H1 (cell line): ENCODE data around the gene NXN. TPM values are rescaled to one million over a fixed set of nuclear protein-coding genes. Genes with fewer than 3 reads are reported as not detected.

Experiments used
- CTCF ChIA-PET: fragments of 300-600 bp; sonication (Branson Sonifier 250); formaldehyde crosslinking; loops from one replicate; lab custom pipeline; 2021; ENCODE audit not compliant: partially characterized antibody; lab: Charles Lee
- POLR2A ChIA-PET: fragments of 300-600 bp; sonication (Branson Sonifier 250); formaldehyde crosslinking; loops from one replicate; lab custom pipeline; 2021; ENCODE audit warnings: inconsistent platforms; ENCODE audit not compliant: partially characterized antibody; lab: Charles Lee
- DNase-seq, 2 experiments: peaks; one replicate each; pipeline versions ENCODE4 v3.0.0 to v3.0.0-alpha.2; 2010 to 2022; ENCODE audit warnings: low spot score in 2 of 2, low read depth in 1 of 2, mixed read lengths in 1 of 2
- FAIRE-seq: peaks from 2 replicates; lab custom pipeline; 2011; peaks lifted over from hg19 to GRCh38; lab: Jason Lieb, UNC
- H2AFZ ChIP-seq: 2 replicates; pipeline ENCODE4 v1.8.1; 2012; ENCODE audit warnings: low read length, inconsistent platforms
- H2AK5ac ChIP-seq: 2 replicates; pipeline ENCODE4 v1.6.1; 2013; ENCODE audit warnings: low read depth, low read length
- H2BK120ac ChIP-seq: replicated peaks from 2 replicates; pipeline ENCODE3; 2013; ENCODE audit warnings: low read depth, low read length, inconsistent platforms
- H2BK12ac ChIP-seq: 2 replicates; pipeline ENCODE4 v1.6.1; 2013; ENCODE audit warnings: low read depth, low read length
- H2BK15ac ChIP-seq: 2 replicates; pipeline ENCODE4 v1.6.1; 2013; ENCODE audit warnings: low read length
- H2BK20ac ChIP-seq: 2 replicates; pipeline ENCODE4 v1.6.1; 2013; ENCODE audit warnings: low read length
- H2BK5ac ChIP-seq: 2 replicates; pipeline ENCODE4 v1.6.1; 2013; ENCODE audit warnings: low read depth, low read length
- H3K14ac ChIP-seq: 2 replicates; pipeline ENCODE4 v1.6.1; 2013; ENCODE audit warnings: inconsistent platforms; ENCODE audit not compliant: insufficient read length
- H3K18ac ChIP-seq: 2 replicates; pipeline ENCODE4 v1.6.1; 2013; ENCODE audit warnings: low read length; ENCODE audit errors: extremely low read depth
- H3K23ac ChIP-seq: 2 replicates; pipeline ENCODE4 v1.6.1; 2013; ENCODE audit warnings: inconsistent platforms; ENCODE audit not compliant: insufficient read length
- H3K23me2 ChIP-seq: 2 replicates; pipeline ENCODE4 v1.6.1; 2013; ENCODE audit warnings: low read depth, low read length
- H3K27ac ChIP-seq: 2 replicates; pipeline ENCODE4 v1.6.1; 2011; ENCODE audit warnings: low read depth, low read length, inconsistent platforms
- H3K27me3 ChIP-seq, 4 experiments: replicated peaks in 1 of 4; 1 replicate in 1 of 4; 2 replicates in 3 of 4; pipeline versions ENCODE4 v1.6.1 to v1.8.1; 2011 to 2013; ENCODE audit warnings: low read length in 3 of 4, mild to moderate bottlenecking in 3 of 4, inconsistent platforms in 2 of 4, mixed read lengths in 2 of 4, moderate library complexity in 1 of 4; ENCODE audit not compliant: control insufficient read depth in 3 of 4, insufficient read depth in 3 of 4; ENCODE audit errors: extremely low read depth in 1 of 4
- H3K36me3 ChIP-seq, 4 experiments: 2 replicates each; pipeline versions ENCODE4 v1.6.1 to v1.8.1; 2011 to 2013; ENCODE audit warnings: mild to moderate bottlenecking in 4 of 4, low read length in 3 of 4, moderate library complexity in 2 of 4, control low read depth in 1 of 4, inconsistent platforms in 1 of 4; ENCODE audit not compliant: insufficient read depth in 4 of 4, control insufficient read depth in 2 of 4
- H3K4ac ChIP-seq: replicated peaks from 2 replicates; pipeline ENCODE3; 2013; ENCODE audit warnings: low read length, low read depth, mixed read lengths, inconsistent platforms; ENCODE audit not compliant: insufficient read length
- H3K4me1 ChIP-seq, 4 experiments: replicated peaks in 1 of 4; 1 replicate in 1 of 4; 2 replicates in 3 of 4; pipeline versions ENCODE4 v1.6.1 to v1.8.1; 2011 to 2013; ENCODE audit warnings: low read length in 3 of 4, inconsistent platforms in 2 of 4, mixed read lengths in 1 of 4; ENCODE audit not compliant: insufficient read depth in 4 of 4, control insufficient read depth in 3 of 4
- H3K4me2 ChIP-seq, 2 experiments: 2 replicates each; pipeline versions ENCODE4 v1.6.1 to v1.8.1; 2011 to 2013; ENCODE audit warnings: low read depth in 2 of 2, low read length in 2 of 2, control low read depth in 1 of 2, inconsistent platforms in 1 of 2, mild to moderate bottlenecking in 1 of 2; ENCODE audit not compliant: insufficient read depth in 1 of 2
- H3K4me3 ChIP-seq, 4 experiments: fragments of 200-600, 300-600 bp in 1 of 4; sonication (generic), shearing (Covaris generic), sonication (Bioruptor Twin) in 1 of 4; 2 replicates each; pipeline versions ENCODE4 v1.5.1 to v1.8.1; 2011 to 2016; ENCODE audit warnings: low read length in 4 of 4, low read depth in 3 of 4, control low read depth in 2 of 4, inconsistent platforms in 2 of 4, mild to moderate bottlenecking in 2 of 4, mixed read lengths in 1 of 4, moderate library complexity in 1 of 4; ENCODE audit not compliant: insufficient read depth in 2 of 4; ENCODE audit errors: extremely low read depth in 1 of 4
- H3K56ac ChIP-seq: replicated peaks from 2 replicates; pipeline ENCODE3; 2013; ENCODE audit warnings: low read depth, mild to moderate bottlenecking, mixed read lengths, low read length, inconsistent platforms; ENCODE audit not compliant: insufficient read length
- H3K79me1 ChIP-seq: 2 replicates; pipeline ENCODE4 v1.6.1; 2013; ENCODE audit warnings: low read depth, low read length, control low read depth
- H3K79me2 ChIP-seq, 2 experiments: 2 replicates each; pipeline versions ENCODE4 v1.6.1 to v1.8.1; 2012 to 2013; ENCODE audit warnings: low read length in 2 of 2, mild to moderate bottlenecking in 2 of 2, inconsistent platforms in 1 of 2; ENCODE audit not compliant: insufficient read depth in 2 of 2, control insufficient read depth in 1 of 2
- H3K9ac ChIP-seq, 4 experiments: replicated peaks in 1 of 4; 1 replicate in 1 of 4; 2 replicates in 3 of 4; pipeline versions ENCODE4 v1.6.1 to v1.8.1; 2011 to 2013; ENCODE audit warnings: low read depth in 3 of 4, low read length in 3 of 4, control low read depth in 2 of 4, mild to moderate bottlenecking in 2 of 4, moderate library complexity in 2 of 4, inconsistent platforms in 1 of 4; ENCODE audit errors: extremely low read depth in 1 of 4
- H3K9me3 ChIP-seq, 2 experiments: 2 replicates each; pipeline versions ENCODE4 v1.6.1 to v1.8.1; 2012 to 2013; ENCODE audit warnings: mild to moderate bottlenecking in 2 of 2, moderate library complexity in 2 of 2, control low read depth in 1 of 2, inconsistent platforms in 1 of 2, low read depth in 1 of 2, low read length in 1 of 2, mixed read lengths in 1 of 2; ENCODE audit not compliant: insufficient read depth in 2 of 2
- H4K20me1 ChIP-seq, 2 experiments: replicated peaks in 1 of 2; 2 replicates each; pipeline versions ENCODE3 to v1.8.1; 2011 to 2013; ENCODE audit warnings: inconsistent platforms in 2 of 2, low read length in 2 of 2, mild to moderate bottlenecking in 1 of 2; ENCODE audit not compliant: insufficient read depth in 2 of 2, control insufficient read depth in 1 of 2
- H4K5ac ChIP-seq: 2 replicates; pipeline ENCODE4 v1.6.1; 2013; ENCODE audit warnings: low read length, low read depth, mixed read lengths, inconsistent platforms; ENCODE audit not compliant: insufficient read length
- H4K8ac ChIP-seq: 2 replicates; pipeline ENCODE4 v1.8.0; 2013; ENCODE audit warnings: mild to moderate bottlenecking, moderate library complexity, low read length, inconsistent platforms; ENCODE audit not compliant: insufficient read depth; ENCODE audit errors: extremely low read depth
- H4K91ac ChIP-seq: replicated peaks from 2 replicates; pipeline ENCODE3; 2013; ENCODE audit warnings: low read length, mixed read lengths, inconsistent platforms; ENCODE audit not compliant: insufficient read length
- BCL11A ChIP-seq, 2 experiments: IDR thresholded peaks; one replicate each; pipeline ENCODE4 v1.6.1; 2011; ENCODE audit warnings: low read depth in 2 of 2, low read length in 2 of 2, mild to moderate bottlenecking in 2 of 2
- CTBP2 ChIP-seq: IDR thresholded peaks from 2 replicates; pipeline ENCODE4 v1.7.0; 2011; ENCODE audit warnings: borderline replicate concordance, mild to moderate bottlenecking, moderate library complexity, mixed read lengths, low read length; ENCODE audit not compliant: insufficient read depth, insufficient read length
- NRF1 ChIP-seq: IDR thresholded peaks from 2 replicates; pipeline ENCODE4 v1.6.1; 2011; ENCODE audit warnings: mild to moderate bottlenecking, low read depth, low read length, improper control_type of control experiment
- WGBS, 2 experiments: shearing (Covaris generic) in 1 of 2; methylation state at CpG; one replicate each; pipeline versions ENCODE4 v1.1.6 to v1.1.7; 2013 to 2015; ENCODE audit warnings: low lambda C conversion rate in 2 of 2, mixed read lengths in 2 of 2, inconsistent platforms in 1 of 2, low coverage in 1 of 2, missing lambda C conversion rate in 1 of 2; ENCODE audit not compliant: insufficient replicate concordance in 2 of 2, insufficient coverage in 1 of 2, insufficient read length in 1 of 2; ENCODE audit errors: extremely low coverage in 1 of 2, missing lambda C conversion rate in 1 of 2; 5-methylcytosine and 5-hydroxymethylcytosine counted together
- polyA plus RNA-seq, 7 experiments: library from polyadenylated mRNA; depleted of rRNA in 3 of 7; stranded (reverse) in 5 of 7; unstranded in 2 of 7; fragments of >200 nt in 5 of 7; fragments of 200-250 nt in 2 of 7; gene quantifications; 1 replicate in 5 of 7; 2 replicates in 1 of 7; 4 replicates in 1 of 7; pipeline versions ENCODE4 v1.2.1 to v1.2.3, GENCODE V29; 2011 to 2013; ENCODE audit warnings: missing spikeins in 2 of 7, mixed read lengths in 2 of 7
- total RNA-seq: library from RNA; stranded (reverse); fragmentation: NEBNext Ultra II Directional; extraction: Animal tissue kit (Norgen Biotek cat#: 25700); gene quantifications from 2 replicates; pipeline ENCODE4 v1.2.1, GENCODE V29; 2021

NXN gene
- total and polyA plus RNA-seq, 2 of the 8 experiments (the other 6 are each of a cell fraction or from before 2014, with no cell fraction given) = 94.1 to 107 TPM

DNA sequence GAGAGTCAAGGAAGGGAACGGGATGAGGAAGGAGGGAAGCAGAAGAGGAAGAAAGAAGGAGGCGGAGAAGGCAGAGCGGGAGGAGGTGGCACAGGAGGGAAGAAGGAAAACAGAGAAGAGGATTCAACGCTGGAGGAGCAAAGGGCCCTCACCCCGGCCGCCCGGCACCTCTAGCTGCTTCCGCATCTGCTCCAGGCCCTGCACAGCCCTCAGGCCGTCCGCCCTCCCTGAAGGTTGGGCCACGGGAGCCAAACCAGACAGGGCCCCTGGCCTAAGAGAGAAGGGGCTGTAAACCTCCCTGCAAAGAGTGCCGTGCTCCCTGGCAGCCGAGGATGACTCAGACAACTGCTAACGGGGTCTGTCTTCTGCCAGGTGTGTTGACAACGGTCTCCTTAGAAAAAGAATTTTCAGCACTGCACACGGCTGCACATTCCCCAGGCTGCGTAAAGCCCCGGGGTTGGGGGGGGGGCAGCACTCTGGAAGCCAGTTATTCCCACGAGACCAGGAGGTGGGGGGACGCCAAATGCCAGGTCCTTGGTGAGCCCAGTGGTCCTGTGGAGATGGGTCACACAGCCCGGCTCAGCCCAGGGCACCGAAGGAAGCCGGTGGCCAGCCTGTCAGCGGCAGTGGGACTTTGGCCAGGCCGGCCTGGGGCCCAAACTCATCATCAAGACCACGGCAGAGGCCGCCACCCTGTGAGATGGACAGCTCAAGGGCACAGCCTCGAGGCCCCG is 168.4 kb downstream of the NXN start:
- WGBS, 2 experiments = 89% methylated on average over 26 of the region's 29 CpGs; no CpG with 5 or more reads in 1 of the 2 experiments
- Histone ChIP-seq H3K9me3 (no peaks in the 10 kb centered on the region), H2BK5ac (no peak overlapping the region), H3K79me2 (peaks cover 0 to 5% of the 10 kb centered on the region in 2 experiments; a peak in 1 of 4 replicates), H3K36me3 (peaks cover 2 to 26% (median 15%) of the 10 kb centered on the region in 4 experiments; a peak in 5 of 8 replicates), H3K4ac (no peak overlapping the region), H3K79me1 (peaks cover 11% of the 10 kb centered on the region), H2BK15ac (no peak overlapping the region), H3K23me2 (peaks cover 5% of the 10 kb centered on the region; the same call in 1 of the 2 replicates), H3K4me1 (no peaks in the 10 kb centered on the region), H4K91ac (no peak overlapping the region), H2BK20ac (no peak overlapping the region), H3K56ac (no peak overlapping the region), H3K9ac (no peak overlapping the region), H2BK120ac (no peak overlapping the region), H3K23ac (no peak overlapping the region), H3K14ac (no peak overlapping the region), H3K18ac (no peak overlapping the region; the same call in 1 of the 2 replicates), H3K27me3 (no peaks in the 10 kb centered on the region), H3K27ac (no peak overlapping the region)
- CTCF ChIA-PET = interaction anchor here (1.4 kb wide), 1 partner anchor 16 kb away, joined by 5 read pairs; no protein-coding TSS in a partner anchor
- no peak for FAIRE-seq
- no peak for TF ChIP-seq BCL11A (IDR thresholded peaks at IDR 0.05; ENCODE audit: low read depth in 2 of 2, low read length in 2 of 2)
- no peak for TF ChIP-seq NRF1
- TF ChIP-seq CTBP2 = no peak
- TF ChIP-seq, all 59 proteins: peak for 0
- Histone ChIP-seq H2BK12ac (no peak overlapping the region), H2AK5ac (no peak overlapping the region), H3K4me2 (no peak overlapping the region), H4K8ac (no peak overlapping the region), H3K4me3 (no peak overlapping the region), H2AFZ (no peak overlapping the region), H4K20me1 (peaks cover 0 to 12% of the 10 kb centered on the region in 2 experiments), H4K5ac (no peak overlapping the region)
- DNase-seq = no peak
- POLR2A ChIA-PET = interaction anchor here (1.4 kb wide), 1 partner anchor 168 kb away, joined by 3 read pairs; the partner anchor contains the start of gene NXN
